RWPE2 (cell line): ENCODE data around the gene PPP2R5C.
A peak's percentile ranks its signal among the peaks of the same experiment; 100 is the strongest.

Experiments
- ATAC-seq: fragments of 200-7000 bp; cut with Tn5 transposase; 3 replicates; pipeline ENCODE4 v1.9.1; 2021; ENCODE audit warnings: low read depth
- DNase-seq: peaks from one replicate; pipeline ENCODE4 v3.0.0-alpha.2; 2020; ENCODE audit warnings: low spot score
- H3K27ac ChIP-seq: fragments of 450-650 bp; 2 replicates; pipeline ENCODE4 v1.5.1; 2017; ENCODE audit warnings: mild to moderate bottlenecking; ENCODE audit not compliant: poor library complexity, severe bottlenecking
- H3K27me3 ChIP-seq: fragments of 250-450 bp; sonication (Bioruptor Pico); 2 replicates; pipeline ENCODE4 v1.5.1; 2021; ENCODE audit warnings: mild to moderate bottlenecking, moderate library complexity; ENCODE audit not compliant: insufficient read depth, poor library complexity, severe bottlenecking
- H3K36me3 ChIP-seq: fragments of 250-450 bp; sonication (Bioruptor Pico); 2 replicates; pipeline ENCODE4 v1.5.1; 2020; ENCODE audit warnings: low read depth, mild to moderate bottlenecking, moderate library complexity
- H3K4me1 ChIP-seq: fragments of 250-450 bp; sonication (Bioruptor Pico); 2 replicates; pipeline ENCODE4 v1.5.1; 2021; ENCODE audit warnings: mild to moderate bottlenecking, moderate library complexity; ENCODE audit not compliant: insufficient read depth, poor library complexity, severe bottlenecking
- H3K4me3 ChIP-seq: fragments of 250-450 bp; sonication (Bioruptor Pico); 2 replicates; pipeline ENCODE4 v1.5.1; 2021; ENCODE audit warnings: mild to moderate bottlenecking, moderate library complexity; ENCODE audit not compliant: severe bottlenecking
- H3K9me3 ChIP-seq: fragments of 250-450 bp; sonication (Bioruptor Pico); 2 replicates; pipeline ENCODE4 v1.5.1; 2021; ENCODE audit warnings: mild to moderate bottlenecking, moderate library complexity; ENCODE audit not compliant: severe bottlenecking
- CTCF ChIP-seq: fragments of 450-650 bp; IDR thresholded peaks from one replicate; pipeline ENCODE4 v1.5.1; 2017; ENCODE audit warnings: mild to moderate bottlenecking, moderate library complexity; ENCODE audit not compliant: poor library complexity, severe bottlenecking

Gene PPP2R5C

DNA sequence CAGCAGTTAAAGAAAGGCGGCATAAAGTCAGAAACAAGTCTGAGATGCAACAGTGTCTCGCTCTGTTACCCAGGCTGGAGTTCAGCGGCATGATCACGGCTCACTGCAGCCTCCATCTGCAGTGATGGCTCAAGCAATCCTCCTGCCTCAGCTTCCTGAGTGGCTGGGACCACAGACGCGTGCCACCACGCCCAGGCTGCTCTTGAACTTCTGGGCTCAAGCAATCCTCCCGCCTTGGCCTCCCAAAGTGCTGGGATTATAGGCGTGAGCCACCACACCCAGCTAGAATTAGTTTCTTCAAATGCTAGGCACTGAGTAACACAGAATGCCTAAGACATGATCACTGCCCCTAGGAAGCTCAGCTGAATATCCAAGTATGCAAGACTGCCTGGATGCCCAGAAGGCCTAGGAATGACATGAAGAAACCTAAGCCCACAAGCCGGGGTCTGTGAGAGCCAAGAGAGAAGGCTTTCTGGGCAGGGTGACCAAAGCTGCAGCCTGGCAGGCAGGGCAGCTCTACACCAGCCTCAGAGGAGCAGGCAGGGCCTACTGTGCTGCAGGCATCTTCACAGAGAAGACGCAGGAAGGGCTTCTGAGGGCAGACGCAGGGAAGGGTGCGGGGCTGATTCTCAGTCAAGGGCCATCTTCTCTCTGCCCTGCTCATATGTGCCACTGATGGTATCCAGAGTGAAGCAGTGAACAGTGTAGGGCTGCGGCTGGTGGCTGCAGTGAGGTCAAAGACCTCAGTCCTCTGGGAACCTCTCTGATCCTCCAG lies 4.3 kb upstream of the PPP2R5C start:
- Histone ChIP-seq H3K9me3 (no peaks in the 10 kb centered on the region), H3K4me1 (peaks cover 5% of the 10 kb centered on the region), H3K27ac (no peak overlapping the region), H3K27me3 (no peaks in the 10 kb centered on the region), H3K36me3 (no peaks in the 10 kb centered on the region), H3K4me3 (no peak overlapping the region)
- ATAC-seq (no peak), DNase-seq (no peak)
- TF ChIP-seq CTCF: no peak

GRCh38 chr14:101757839-101758211 lies 3.7 kb upstream of the PPP2R5C start:
- Histone ChIP-seq H3K4me3 (no peak overlapping the region), H3K9me3 (no peaks in the 10 kb centered on the region), H3K27ac (no peak overlapping the region), H3K4me1 (peaks cover 10% of the 10 kb centered on the region), H3K27me3 (no peaks in the 10 kb centered on the region), H3K36me3 (no peaks in the 10 kb centered on the region)
- TF ChIP-seq CTCF: no peak
- ATAC-seq: no peak
- no peak for DNase-seq

- Histone ChIP-seq H3K36me3 (peaks cover 5% of the 10 kb centered on the region), H3K9me3 (no peaks in the 10 kb centered on the region), H3K27me3 (no peaks in the 10 kb centered on the region), H3K4me3 (no peak overlapping the region), H3K27ac (no peak overlapping the region), H3K4me1 (peaks cover 11% of the 10 kb centered on the region)
- no peak for DNase-seq
- no peak for TF ChIP-seq CTCF
- ATAC-seq: no peak
These were observed 2.5 kb upstream of the PPP2R5C start for GRCh38 chr14:101758913-101759593.

- H3K9me3 ChIP-seq: no peaks in the 10 kb centered on the region
- ATAC-seq (peak; percentile 64), DNase-seq (peak; percentile 99)
- no peaks in the 10 kb centered on the region for H3K27me3 ChIP-seq
- peak overlapping the region; percentile 12 for H3K4me3 ChIP-seq
- TF ChIP-seq CTCF: no peak
- H3K4me1 ChIP-seq: peaks cover 14% of the 10 kb centered on the region
- H3K27ac ChIP-seq: no peak overlapping the region
- peaks cover 12% of the 10 kb centered on the region for H3K36me3 ChIP-seq
These were observed 1.1 kb upstream of the PPP2R5C start for GRCh38 chr14:101760138-101761011.
